Measurements from ENCODE around the gene HDAC4. TPM values are rescaled to one million over a fixed set of nuclear protein-coding genes. Genes with fewer than 3 reads are reported as not detected.

The HDAC4 gene
- total and polyA plus RNA-seq, 2 of the 4 experiments (the other 2 are of a cell fraction), result 4.1 to 7.2 TPM

- no peak overlapping the region for H3K9ac ChIP-seq (ENCODE audit: low read depth, low read length)
- H4K8ac ChIP-seq (ENCODE audit: low read depth in 2 of 2, low read length in 2 of 2), result peak overlapping the region in 1 of 2 experiments; percentile 15; a peak in 1 of 4 replicates
- peak overlapping the region; percentile 36 for H2AFZ ChIP-seq (replicated peaks; ENCODE audit: low read length, poor library complexity)
- no peaks in the 10 kb centered on the region for H3K9me3 ChIP-seq (ENCODE audit: control insufficient read depth, insufficient read depth, low read length)
- H2BK15ac ChIP-seq (ENCODE audit: low read depth, low read length), result 0 out of 3 replicates have a peak overlapping the region, but pooled peaks have one; percentile 40
- H3K4ac ChIP-seq (ENCODE audit: low read depth, low read length), result peak overlapping the region; percentile 89
- no peaks in the 10 kb centered on the region for H3K36me3 ChIP-seq (ENCODE audit: control insufficient read depth, insufficient read depth, low read length)
- H3K23ac ChIP-seq (ENCODE audit: low read depth, low read length), result peak overlapping the region; percentile 50; the same call in 1 of the 2 replicates
- in situ Hi-C loops (cut with MboI; ENCODE audit: low sequenced_read_pairs), result loop anchor here (10.0 kb wide), 1 partner anchor 116 kb away; no protein-coding TSS in a partner anchor
- peak overlapping the region; percentile 48 for H2BK120ac ChIP-seq (ENCODE audit: low read depth, low read length)
- H3K27me3 ChIP-seq (ENCODE audit: control insufficient read depth, insufficient read depth, low read length), result no peaks in the 10 kb centered on the region
- no peak overlapping the region for H4K5ac ChIP-seq (ENCODE audit: low read depth, low read length)
- no peaks in the 10 kb centered on the region for H4K20me1 ChIP-seq (ENCODE audit: insufficient read depth, low read length)
- H3K79me1 ChIP-seq (ENCODE audit: low read depth in 1 of 2, low read length in 2 of 2), result peaks cover 36 to 87% of the 10 kb centered on the region in 2 experiments
- H2BK20ac ChIP-seq (ENCODE audit: low read depth, low read length), result peak overlapping the region; percentile 48; the same call in 1 of the 2 replicates
- intact Hi-C loops (cut with micrococcal nuclease), result no loop called here
- no peak overlapping the region for H3K14ac ChIP-seq (replicated peaks; ENCODE audit: low read depth, low read length)
- CTCF ChIA-PET, result no interaction called here
- dilution Hi-C loops (cut with HindIII; ENCODE audit: low sequenced_read_pairs, unreplicated experiment), result no loop called here
- peak overlapping the region; percentile 88; the same call in 1 of the 2 replicates for H4K91ac ChIP-seq (ENCODE audit: insufficient read depth, low read depth, low read length)
- no peak overlapping the region for H3K4me2 ChIP-seq (ENCODE audit: low read depth, low read length)
- no peak for ATAC-seq (ENCODE audit: low read depth)
- peaks cover 25% of the 10 kb centered on the region for H3K9me1 ChIP-seq (ENCODE audit: insufficient read depth, low read length)
- 92% methylated on average over 2 of the region's 7 CpGs; no CpG with 5 or more reads in 1 of the 2 experiments for WGBS, 2 experiments (ENCODE audit: extremely low coverage in 2 of 2, insufficient read length in 1 of 2)
- H3K4me3 ChIP-seq (ENCODE audit: insufficient read depth, low read depth, low read length), result no peak overlapping the region
- TF ChIP-seq MAFK (IDR thresholded peaks at IDR 0.05; ENCODE audit: low read depth, low read length) (no peak), POLR2A (IDR thresholded peaks at IDR 0.05; ENCODE audit: low read depth, low read length) (no peak), RFX5 (IDR thresholded peaks at IDR 0.05; ENCODE audit: low read depth, low read length) (no peak), BHLHE40 (IDR thresholded peaks at IDR 0.05; ENCODE audit: low read depth, low read length) (no peak), SMC3 (IDR thresholded peaks at IDR 0.05; ENCODE audit: low read depth, low read length) (no peak), RCOR1 (IDR thresholded peaks at IDR 0.05; ENCODE audit: insufficient replicate concordance, low read length) (no peak), RAD21 (IDR thresholded peaks at IDR 0.05; ENCODE audit: low read length) (no peak), MXI1 (IDR thresholded peaks at IDR 0.05; ENCODE audit: borderline replicate concordance, low read depth, low read length) (no peak), FOS (IDR thresholded peaks at IDR 0.05; ENCODE audit: low read depth, low read length) (no peak), CEBPB (IDR thresholded peaks at IDR 0.05; ENCODE audit: low read depth, low read length) (no peak), CHD1 (IDR thresholded peaks at IDR 0.05; ENCODE audit: low read depth, low read length) (no peak), CTCF (conservative IDR thresholded peaks at IDR 0.05; ENCODE audit: low read depth, low read length) (no peak), ELK1 (IDR thresholded peaks at IDR 0.05; ENCODE audit: borderline replicate concordance, low read depth, low read length) (no peak), MAZ (IDR thresholded peaks at IDR 0.05; ENCODE audit: borderline replicate concordance, low read depth, low read length) (no peak), USF2 (IDR thresholded peaks at IDR 0.05; ENCODE audit: low read depth, low read length) (no peak)
- H2BK5ac ChIP-seq (ENCODE audit: low read depth, low read length, poor library complexity, severe bottlenecking), result peak overlapping the region; percentile 35
- no peak overlapping the region for H3K18ac ChIP-seq (ENCODE audit: low read depth, low read length)
- H3K4me1 ChIP-seq (ENCODE audit: control insufficient read depth, insufficient read depth, low read length), result peaks cover 46% of the 10 kb centered on the region
- no peak for DNase-seq
- no peak overlapping the region for H3K27ac ChIP-seq (ENCODE audit: insufficient read depth, low read length)
- H2AK9ac ChIP-seq (replicated peaks; ENCODE audit: low read depth, low read length, poor library complexity), result no peak overlapping the region
- BruUV-seq (replicated peaks), result no TSS peak
- POLR2A ChIA-PET (ENCODE audit: unreplicated experiment), result no interaction called here
- peak overlapping the region; percentile 82 for H2AK5ac ChIP-seq (ENCODE audit: low read depth, low read length)
- H3K56ac ChIP-seq (ENCODE audit: extremely low read depth, insufficient read depth, low read length), result no peak overlapping the region
Observed at GRCh38 chr2:239278361-239278760, 122.5 kb downstream of the HDAC4 start.

Data from IMR-90 (cell line).